ENCODE results near the gene KARS1. TPM values are rescaled to one million over a fixed set of nuclear protein-coding genes. Genes with fewer than 3 reads are reported as not detected.

Gene KARS1
- total RNA-seq, 1 experiment from 2014 or later = 148 TPM

DNA sequence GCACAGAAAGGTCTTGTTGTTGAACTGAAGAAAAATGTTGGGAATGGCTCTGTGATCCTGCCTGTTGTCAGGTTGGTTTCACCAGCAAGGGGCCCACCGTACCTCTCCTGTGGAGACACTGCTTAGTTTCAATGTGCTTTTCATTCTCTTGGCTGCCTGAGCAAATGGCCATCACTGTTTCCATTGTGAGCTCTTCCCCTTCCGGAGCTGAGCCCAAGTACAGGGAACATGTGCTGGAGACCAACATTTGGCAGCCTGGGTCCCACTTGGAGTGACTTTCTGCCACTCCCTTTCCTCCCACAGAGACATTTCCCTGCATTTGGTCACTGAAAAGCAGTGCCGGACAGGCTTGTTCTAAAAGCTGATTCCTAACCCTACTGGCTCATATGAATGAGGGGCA, 58.2 kb downstream of the KARS1 start:
- Histone ChIP-seq H3F3A (ENCODE audit: low read length, unreplicated experiment) (no peaks in the 10 kb centered on the region), H3K79me2 (ENCODE audit: low read length) (no peaks in the 10 kb centered on the region), H4K20me1 (ENCODE audit: low read length) (no peaks in the 10 kb centered on the region), H3K27ac (ENCODE audit: low read length) (no peak overlapping the region), H2AFZ (ENCODE audit: low read length) (no peak overlapping the region), H3K27me3 (ENCODE audit: low read length) (no peaks in the 10 kb centered on the region), H3K9me2 (replicated peaks; ENCODE audit: low read length) (no peaks in the 10 kb centered on the region), H3K4me1 (ENCODE audit: insufficient read depth, low read length) (peaks cover 7% of the 10 kb centered on the region), H3K9ac (ENCODE audit: low read length) (no peak overlapping the region), H3K4me2 (ENCODE audit: low read length) (no peak overlapping the region), H3K36me3 (ENCODE audit: low read depth, low read length) (no peaks in the 10 kb centered on the region), H3K9me3 (ENCODE audit: low read length) (no peaks in the 10 kb centered on the region), H3K4me3 (ENCODE audit: low read length) (no peak overlapping the region)
- BruUV-seq (replicated peaks) = no TSS peak
- ChIA-PET POLR2A (ENCODE audit: unreplicated experiment) (no interaction called here), CTCF (no interaction called here)
- ATAC-seq = no peak
- no peak for DNase-seq
- intact Hi-C loops (cut with micrococcal nuclease) = no loop called here
- TF ChIP-seq EZH2 (IDR thresholded peaks at IDR 0.05; ENCODE audit: low read length, unreplicated experiment) (no peak), CTCF (conservative IDR thresholded peaks at IDR 0.05; ENCODE audit: low read depth, low read length) (no peak), EZH2phosphoT487 (IDR thresholded peaks at IDR 0.05; ENCODE audit: borderline replicate concordance, low read length) (no peak)

GRCh38 chr16:75588716-75589115, 58.7 kb downstream of the KARS1 start:
- POLR2A ChIA-PET (ENCODE audit: unreplicated experiment) = no interaction called here
- ATAC-seq = no peak

GRCh38 chr16:75584108-75584507, 63.4 kb downstream of the KARS1 start:
- CTCF ChIA-PET = no interaction called here
- POLR2A ChIA-PET (ENCODE audit: unreplicated experiment) = no interaction called here
- no peak for ATAC-seq

More at GRCh38 chr16:75588716-75589115, 58.7 kb downstream of the KARS1 start:
- Histone ChIP-seq H3K4me3 (ENCODE audit: low read length) (no peak overlapping the region), H3K4me1 (ENCODE audit: insufficient read depth, low read length) (peaks cover under 1% of the 10 kb centered on the region; the same call in 1 of the 2 replicates), H3K9me3 (ENCODE audit: low read length) (no peaks in the 10 kb centered on the region), H2AFZ (ENCODE audit: low read length) (no peak overlapping the region), H3K36me3 (ENCODE audit: low read depth, low read length) (no peaks in the 10 kb centered on the region), H4K20me1 (ENCODE audit: low read length) (no peaks in the 10 kb centered on the region), H3K27ac (ENCODE audit: low read length) (no peak overlapping the region), H3K79me2 (ENCODE audit: low read length) (no peaks in the 10 kb centered on the region), H3K27me3 (ENCODE audit: low read length) (no peaks in the 10 kb centered on the region), H3K9me2 (replicated peaks; ENCODE audit: low read length) (no peaks in the 10 kb centered on the region), H3K4me2 (ENCODE audit: low read length) (no peak overlapping the region), H3F3A (ENCODE audit: low read length, unreplicated experiment) (no peaks in the 10 kb centered on the region), H3K9ac (ENCODE audit: low read length) (no peak overlapping the region)
- BruUV-seq (replicated peaks) = no TSS peak
- no peak for DNase-seq
- intact Hi-C loops (cut with micrococcal nuclease) = no loop called here
- TF ChIP-seq EZH2phosphoT487 (IDR thresholded peaks at IDR 0.05; ENCODE audit: borderline replicate concordance, low read length) (no peak), EZH2 (IDR thresholded peaks at IDR 0.05; ENCODE audit: low read length, unreplicated experiment) (no peak), CTCF (conservative IDR thresholded peaks at IDR 0.05; ENCODE audit: low read depth, low read length) (no peak)
- CTCF ChIA-PET = no interaction called here

More at GRCh38 chr16:75584108-75584507, 63.4 kb downstream of the KARS1 start:
- Histone ChIP-seq H3K9me3 (ENCODE audit: low read length) (no peaks in the 10 kb centered on the region), H3K4me1 (ENCODE audit: insufficient read depth, low read length) (no peaks in the 10 kb centered on the region), H2AFZ (ENCODE audit: low read length) (no peak overlapping the region), H3K36me3 (ENCODE audit: low read depth, low read length) (no peaks in the 10 kb centered on the region), H4K20me1 (ENCODE audit: low read length) (no peaks in the 10 kb centered on the region), H3K4me2 (ENCODE audit: low read length) (no peak overlapping the region), H3F3A (ENCODE audit: low read length, unreplicated experiment) (no peaks in the 10 kb centered on the region), H3K9me2 (replicated peaks; ENCODE audit: low read length) (no peaks in the 10 kb centered on the region), H3K4me3 (ENCODE audit: low read length) (no peak overlapping the region), H3K9ac (ENCODE audit: low read length) (no peak overlapping the region), H3K27ac (ENCODE audit: low read length) (no peak overlapping the region), H3K27me3 (ENCODE audit: low read length) (no peaks in the 10 kb centered on the region), H3K79me2 (ENCODE audit: low read length) (no peaks in the 10 kb centered on the region)
- BruUV-seq (replicated peaks) = no TSS peak
- intact Hi-C loops (cut with micrococcal nuclease) = no loop called here
- TF ChIP-seq EZH2 (IDR thresholded peaks at IDR 0.05; ENCODE audit: low read length, unreplicated experiment) (no peak), CTCF (conservative IDR thresholded peaks at IDR 0.05; ENCODE audit: low read depth, low read length) (no peak), EZH2phosphoT487 (IDR thresholded peaks at IDR 0.05; ENCODE audit: borderline replicate concordance, low read length) (no peak)
- DNase-seq = no peak
